ENCODE measurements around the gene SAMD3.

The SAMD3 gene

DNA sequence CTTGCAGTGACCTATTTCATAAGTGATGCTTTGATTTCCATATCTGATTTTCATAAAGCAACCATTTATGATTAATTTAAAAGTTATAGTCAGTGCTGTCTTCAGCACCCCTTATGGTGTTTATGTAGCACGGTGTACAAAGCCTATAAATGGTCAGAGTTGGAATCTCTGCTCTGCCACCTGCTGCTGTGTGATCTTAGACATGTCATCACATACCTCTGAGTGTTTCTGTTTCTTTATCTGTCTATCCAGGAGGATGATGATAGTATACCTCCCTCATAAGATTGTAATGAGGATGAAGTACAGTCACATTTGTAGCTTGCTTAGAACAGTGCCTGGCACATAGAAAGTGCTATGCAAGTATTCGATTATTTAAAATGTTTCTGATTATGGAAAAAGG is 100.5 kb downstream of the SAMD3 start:
- Histone ChIP-seq H3K23ac (ENCODE audit: low read length in 2 of 2) (no peak overlapping the region), H3K4me2 (ENCODE audit: low read length, poor library complexity, severe bottlenecking) (no peak overlapping the region), H3K27me3 (ENCODE audit: control insufficient read depth in 1 of 2, insufficient read depth in 1 of 2, low read length in 2 of 2) (no peaks in the 10 kb centered on the region), H2AFZ (ENCODE audit: low read depth, low read length) (no peak overlapping the region), H3K4me1 (ENCODE audit: control insufficient read depth, insufficient read depth, low read depth, low read length) (peaks cover 3% of the 10 kb centered on the region), H2BK5ac (ENCODE audit: low read depth, low read length, poor library complexity, severe bottlenecking) (no peak overlapping the region), H3K4me3 (ENCODE audit: insufficient read depth in 1 of 2, low read depth in 1 of 2, low read length in 2 of 2) (no peak overlapping the region), H3K18ac (ENCODE audit: low read depth in 1 of 2, low read length in 2 of 2) (no peak overlapping the region), H2BK120ac (ENCODE audit: low read depth, low read length) (no peak overlapping the region), H3K27ac (ENCODE audit: low read length, poor library complexity, severe bottlenecking) (no peak overlapping the region), H3K36me3 (ENCODE audit: control insufficient read depth in 1 of 2, insufficient read depth in 2 of 2, low read depth in 1 of 2, low read length in 2 of 2) (no peaks in the 10 kb centered on the region), H3K9me3 (ENCODE audit: control insufficient read depth, low read length) (no peaks in the 10 kb centered on the region), H2BK15ac (ENCODE audit: low read depth, poor library complexity, severe bottlenecking) (no peak overlapping the region), H2AK5ac (ENCODE audit: low read length, severe bottlenecking) (no peak overlapping the region), H3K9ac (ENCODE audit: low read length) (no peak overlapping the region), H2BK12ac (ENCODE audit: low read length in 2 of 2) (no peak overlapping the region), H4K8ac (ENCODE audit: low read length) (no peak overlapping the region), H3K79me1 (replicated peaks; ENCODE audit: low read length, poor library complexity, severe bottlenecking) (peaks cover 14% of the 10 kb centered on the region), H3K4ac (ENCODE audit: low read depth in 1 of 2, low read length in 2 of 2) (no peak overlapping the region), H4K91ac (ENCODE audit: low read length) (no peak overlapping the region), H3K14ac (ENCODE audit: low read length in 2 of 2) (no peak overlapping the region)
- WGBS = over 99% methylated on average over 2 of the region's 2 CpGs
- DNase-seq = no peak

DNA sequence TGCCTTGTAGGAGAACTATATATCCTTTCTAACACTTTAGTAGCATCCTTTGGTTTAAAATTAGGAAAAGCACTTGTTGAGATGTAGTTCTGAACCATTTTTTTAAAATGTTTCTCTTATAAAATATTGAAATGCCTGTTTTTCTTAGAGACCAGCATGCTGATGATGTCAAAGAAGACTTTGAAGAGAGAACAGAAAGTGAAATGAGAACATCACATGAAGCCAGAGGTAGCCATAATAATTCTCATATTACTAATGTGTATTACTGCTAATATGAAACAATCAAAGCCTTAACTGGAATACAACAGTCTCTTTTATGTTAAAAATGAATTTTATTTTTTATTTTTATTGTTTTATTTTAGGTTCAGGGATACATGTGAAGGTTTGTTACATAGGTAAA is 102.0 kb downstream of the SAMD3 start:
- peaks cover 6% of the 10 kb centered on the region for H3K4me1 ChIP-seq (ENCODE audit: control insufficient read depth, insufficient read depth, low read depth, low read length)
- H3K27ac ChIP-seq (ENCODE audit: low read length, poor library complexity, severe bottlenecking) = no peak overlapping the region
- H3K79me1 ChIP-seq (replicated peaks; ENCODE audit: low read length, poor library complexity, severe bottlenecking) = peaks cover 12% of the 10 kb centered on the region
- H3K9ac ChIP-seq (ENCODE audit: low read length) = no peak overlapping the region
- no peak overlapping the region for H2BK5ac ChIP-seq (ENCODE audit: low read depth, low read length, poor library complexity, severe bottlenecking)
- H2BK15ac ChIP-seq (ENCODE audit: low read depth, poor library complexity, severe bottlenecking) = no peak overlapping the region
- no peak overlapping the region for H3K4ac ChIP-seq (ENCODE audit: low read depth in 1 of 2, low read length in 2 of 2)
- H4K91ac ChIP-seq (ENCODE audit: low read length) = no peak overlapping the region
- H3K23ac ChIP-seq (ENCODE audit: low read length in 2 of 2) = no peak overlapping the region
- H3K18ac ChIP-seq (ENCODE audit: low read depth in 1 of 2, low read length in 2 of 2) = no peak overlapping the region
- no peak overlapping the region for H3K4me3 ChIP-seq (ENCODE audit: insufficient read depth in 1 of 2, low read depth in 1 of 2, low read length in 2 of 2)
- no peak overlapping the region for H2AFZ ChIP-seq (ENCODE audit: low read depth, low read length)
- no peak overlapping the region for H4K8ac ChIP-seq (ENCODE audit: low read length)
- H3K9me3 ChIP-seq (ENCODE audit: control insufficient read depth, low read length) = no peaks in the 10 kb centered on the region
- no peaks in the 10 kb centered on the region for H3K27me3 ChIP-seq (ENCODE audit: control insufficient read depth in 1 of 2, insufficient read depth in 1 of 2, low read length in 2 of 2)
- H3K36me3 ChIP-seq (ENCODE audit: control insufficient read depth in 1 of 2, insufficient read depth in 2 of 2, low read depth in 1 of 2, low read length in 2 of 2) = no peaks in the 10 kb centered on the region
- no peak overlapping the region for H3K4me2 ChIP-seq (ENCODE audit: low read length, poor library complexity, severe bottlenecking)
- no peak for DNase-seq
- H2BK12ac ChIP-seq (ENCODE audit: low read length in 2 of 2) = no peak overlapping the region
- no peak overlapping the region for H3K14ac ChIP-seq (ENCODE audit: low read length in 2 of 2)
- H2BK120ac ChIP-seq (ENCODE audit: low read depth, low read length) = no peak overlapping the region
- no peak overlapping the region for H2AK5ac ChIP-seq (ENCODE audit: low read length, severe bottlenecking)

DNA sequence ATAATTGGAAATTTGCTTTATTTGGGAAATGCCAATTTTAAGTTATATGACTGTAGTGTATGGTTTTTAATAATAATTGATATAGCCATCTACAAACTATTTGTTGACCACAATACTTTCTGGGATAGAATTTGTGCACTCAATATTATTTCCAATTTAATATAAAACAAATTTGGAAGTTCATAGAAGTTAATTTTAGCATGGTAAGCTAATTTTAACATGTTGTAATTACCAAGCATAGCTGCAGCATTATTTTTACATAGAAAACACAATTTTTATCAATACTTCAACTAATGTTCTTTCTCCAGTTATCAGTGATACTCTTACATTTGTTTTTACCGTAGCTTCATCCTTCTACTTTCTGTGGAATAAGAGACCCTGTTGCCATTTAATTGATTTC is 103.5 kb downstream of the SAMD3 start:
- Histone ChIP-seq H3K4me2 (ENCODE audit: low read length, poor library complexity, severe bottlenecking) (no peak overlapping the region), H2BK120ac (ENCODE audit: low read depth, low read length) (no peak overlapping the region), H3K79me1 (replicated peaks; ENCODE audit: low read length, poor library complexity, severe bottlenecking) (peaks cover 9% of the 10 kb centered on the region), H3K9me3 (ENCODE audit: control insufficient read depth, low read length) (no peaks in the 10 kb centered on the region), H3K4me3 (ENCODE audit: insufficient read depth in 1 of 2, low read depth in 1 of 2, low read length in 2 of 2) (no peak overlapping the region), H3K4me1 (ENCODE audit: control insufficient read depth, insufficient read depth, low read depth, low read length) (peaks cover 6% of the 10 kb centered on the region), H3K27me3 (ENCODE audit: control insufficient read depth in 1 of 2, insufficient read depth in 1 of 2, low read length in 2 of 2) (no peaks in the 10 kb centered on the region), H3K27ac (ENCODE audit: low read length, poor library complexity, severe bottlenecking) (no peak overlapping the region), H4K91ac (ENCODE audit: low read length) (no peak overlapping the region), H2BK15ac (ENCODE audit: low read depth, poor library complexity, severe bottlenecking) (no peak overlapping the region), H3K9ac (ENCODE audit: low read length) (no peak overlapping the region), H3K4ac (ENCODE audit: low read depth in 1 of 2, low read length in 2 of 2) (no peak overlapping the region), H3K14ac (ENCODE audit: low read length in 2 of 2) (no peak overlapping the region), H3K23ac (ENCODE audit: low read length in 2 of 2) (no peak overlapping the region), H4K8ac (ENCODE audit: low read length) (no peak overlapping the region), H3K36me3 (ENCODE audit: control insufficient read depth in 1 of 2, insufficient read depth in 2 of 2, low read depth in 1 of 2, low read length in 2 of 2) (no peaks in the 10 kb centered on the region), H2AK5ac (ENCODE audit: low read length, severe bottlenecking) (no peak overlapping the region), H2AFZ (ENCODE audit: low read depth, low read length) (no peak overlapping the region), H2BK12ac (ENCODE audit: low read length in 2 of 2) (no peak overlapping the region), H3K18ac (ENCODE audit: low read depth in 1 of 2, low read length in 2 of 2) (no peak overlapping the region), H2BK5ac (ENCODE audit: low read depth, low read length, poor library complexity, severe bottlenecking) (no peak overlapping the region)
- no peak for DNase-seq
- WGBS = 86% methylated on average over 1 of the region's 1 CpG

DNA sequence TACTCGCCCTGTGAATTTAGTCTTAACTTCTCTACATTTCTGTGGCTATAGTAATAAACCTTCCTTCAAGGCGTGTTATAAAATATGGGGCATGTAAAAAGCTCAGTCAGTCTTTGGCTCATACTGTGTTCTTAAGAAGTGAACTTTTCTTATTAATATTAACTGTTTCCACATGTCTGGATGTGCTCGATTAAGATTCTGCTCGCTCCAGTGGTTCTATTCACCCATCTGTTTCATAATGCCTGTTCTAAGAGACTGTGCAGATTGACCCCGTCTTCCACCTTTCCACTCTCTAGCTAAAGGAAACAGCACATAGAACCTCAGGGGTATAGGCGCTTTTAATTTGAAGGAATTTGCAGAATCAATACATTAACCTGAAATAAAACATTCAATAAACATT is 104.5 kb downstream of the SAMD3 start:
- Histone ChIP-seq H4K8ac (ENCODE audit: low read length) (no peak overlapping the region), H3K23ac (ENCODE audit: low read length in 2 of 2) (no peak overlapping the region), H2BK5ac (ENCODE audit: low read depth, low read length, poor library complexity, severe bottlenecking) (no peak overlapping the region), H3K9me3 (ENCODE audit: control insufficient read depth, low read length) (no peaks in the 10 kb centered on the region), H3K4me3 (ENCODE audit: insufficient read depth in 1 of 2, low read depth in 1 of 2, low read length in 2 of 2) (no peak overlapping the region), H2AK5ac (ENCODE audit: low read length, severe bottlenecking) (no peak overlapping the region), H4K91ac (ENCODE audit: low read length) (no peak overlapping the region), H2BK12ac (ENCODE audit: low read length in 2 of 2) (no peak overlapping the region), H3K14ac (ENCODE audit: low read length in 2 of 2) (no peak overlapping the region), H2BK15ac (ENCODE audit: low read depth, poor library complexity, severe bottlenecking) (no peak overlapping the region), H3K27ac (ENCODE audit: low read length, poor library complexity, severe bottlenecking) (no peak overlapping the region), H3K4me2 (ENCODE audit: low read length, poor library complexity, severe bottlenecking) (no peak overlapping the region), H3K36me3 (ENCODE audit: control insufficient read depth in 1 of 2, insufficient read depth in 2 of 2, low read depth in 1 of 2, low read length in 2 of 2) (no peaks in the 10 kb centered on the region), H3K18ac (ENCODE audit: low read depth in 1 of 2, low read length in 2 of 2) (no peak overlapping the region), H3K27me3 (ENCODE audit: control insufficient read depth in 1 of 2, insufficient read depth in 1 of 2, low read length in 2 of 2) (no peaks in the 10 kb centered on the region), H2BK120ac (ENCODE audit: low read depth, low read length) (no peak overlapping the region), H2AFZ (ENCODE audit: low read depth, low read length) (no peak overlapping the region), H3K4me1 (ENCODE audit: control insufficient read depth, insufficient read depth, low read depth, low read length) (peaks cover 6% of the 10 kb centered on the region), H3K79me1 (replicated peaks; ENCODE audit: low read length, poor library complexity, severe bottlenecking) (peaks cover 4% of the 10 kb centered on the region), H3K4ac (ENCODE audit: low read depth in 1 of 2, low read length in 2 of 2) (no peak overlapping the region), H3K9ac (ENCODE audit: low read length) (no peak overlapping the region)
- no peak for DNase-seq
- WGBS = 100% methylated on average over 3 of the region's 6 CpGs
